Stimulated activated CD8-positive, alpha-beta memory T cell treated with anti-CD3 and anti-CD28 coated beads, Interleukin-15, amount 100 ng/mL, for 24 hours (primary cell): ENCODE measurements around the gene STK40.

Experiments
- DNase-seq: peaks from one replicate; pipeline ENCODE4 v3.0.0-alpha.2; 2020; ENCODE audit warnings: low read depth

The STK40 gene

DNA sequence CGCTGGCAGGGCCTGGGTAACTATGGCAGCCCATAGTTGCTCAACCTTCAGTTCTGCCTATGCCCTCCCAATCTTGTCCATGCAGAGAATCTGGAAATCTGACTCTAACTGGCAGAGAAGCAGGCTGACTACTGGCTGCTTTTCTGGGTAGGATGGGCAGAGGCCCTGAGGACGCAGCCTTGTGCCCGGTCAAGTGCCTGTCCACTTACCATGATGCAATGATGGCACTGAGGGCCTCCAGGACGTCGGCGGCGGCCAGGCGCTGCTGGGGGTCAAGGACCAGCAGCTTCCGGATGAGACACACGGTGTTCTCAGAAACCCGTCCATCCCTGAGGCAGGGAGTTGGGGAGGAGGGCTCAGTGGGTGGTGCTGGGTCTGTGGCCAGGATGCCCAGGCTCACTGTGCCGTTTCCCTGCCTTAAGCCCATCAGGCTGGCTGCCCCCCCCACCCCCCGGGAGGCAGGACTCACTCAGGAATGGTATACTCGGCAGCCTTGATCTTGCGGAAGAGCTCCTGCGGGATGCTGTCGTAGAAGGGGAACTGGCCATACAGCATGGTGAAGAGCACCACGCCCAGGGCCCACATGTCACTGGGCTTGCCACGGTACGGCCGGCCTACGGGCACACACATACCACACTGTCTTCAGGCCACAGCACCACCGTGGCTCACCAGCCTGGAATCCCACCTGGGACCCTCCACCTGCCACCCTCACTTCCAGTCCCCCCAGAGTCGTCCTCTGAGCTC is 41.9 kb downstream of the STK40 start:
- DNase-seq: no peak

DNA sequence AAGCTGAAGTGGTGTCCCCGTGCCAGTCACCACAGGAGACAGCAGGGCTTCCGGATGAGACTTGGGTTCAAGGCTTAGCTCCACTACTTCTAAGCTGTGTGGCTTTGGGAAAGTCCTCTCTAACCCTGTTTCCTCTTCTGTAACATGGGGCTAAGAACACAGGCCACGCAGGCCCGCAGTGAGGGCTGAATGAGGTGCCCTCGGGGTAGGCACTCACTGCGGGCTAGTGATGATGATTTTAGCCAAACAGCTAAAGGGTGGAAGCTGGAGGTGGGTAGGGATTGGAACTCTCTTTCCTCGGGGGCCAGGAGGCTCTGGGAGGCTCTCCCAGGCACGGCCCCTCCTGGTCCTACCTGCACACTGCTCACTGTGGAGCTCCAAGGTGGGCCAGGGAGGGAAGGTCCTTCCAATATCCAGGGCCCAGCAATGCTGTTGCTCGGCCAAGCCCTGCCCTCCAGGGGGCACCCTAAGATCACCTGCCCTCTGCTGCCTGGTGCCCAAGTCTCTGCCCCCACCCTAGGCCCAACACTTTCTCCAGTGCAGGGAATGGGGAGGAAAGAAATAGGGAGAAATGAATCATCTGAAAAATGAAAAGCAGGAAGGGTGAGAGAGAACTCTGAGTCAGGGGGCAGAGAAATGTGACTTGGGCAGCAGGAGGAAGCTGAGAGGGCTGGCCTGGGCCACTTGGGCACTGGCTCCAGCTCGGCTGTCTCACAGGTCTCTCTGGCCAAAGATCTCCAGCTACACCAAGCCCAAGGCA is 43.1 kb downstream of the STK40 start:
- no peak for DNase-seq

DNA sequence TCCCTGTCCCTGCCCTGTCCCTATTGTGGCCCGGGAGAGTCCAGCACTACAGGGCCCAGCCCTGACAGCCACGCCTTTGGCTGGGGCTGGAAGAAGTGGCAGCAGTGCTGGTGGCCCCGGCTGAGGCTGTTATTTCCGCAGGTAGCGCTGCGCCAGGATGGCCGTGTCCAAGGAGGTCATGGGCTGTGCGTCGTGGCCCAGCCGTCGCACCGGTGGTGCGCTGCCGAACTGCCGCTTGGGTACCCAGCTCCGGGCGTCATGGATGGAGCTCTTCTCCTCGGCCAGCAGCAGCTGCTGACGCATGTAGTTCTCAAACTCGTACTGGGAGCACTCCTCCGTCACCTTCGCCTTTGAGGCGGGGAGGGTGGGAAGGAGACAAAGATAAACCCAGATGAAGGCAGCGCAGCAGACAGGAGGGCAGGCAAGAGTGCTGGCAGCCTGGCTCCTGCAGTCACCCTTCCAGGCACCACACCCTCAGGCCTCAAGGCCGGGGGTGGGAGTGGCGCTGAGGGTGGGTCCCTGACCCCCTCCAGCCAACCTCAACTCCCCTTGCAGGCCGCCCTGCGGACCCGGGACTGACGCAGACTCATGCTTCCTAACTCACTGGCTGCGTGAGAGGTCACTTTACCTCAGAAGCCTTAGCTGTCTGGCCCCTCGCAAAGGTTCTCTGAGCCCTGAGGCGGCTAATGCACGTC is 44.0 kb downstream of the STK40 start:
- DNase-seq: no peak

DNA sequence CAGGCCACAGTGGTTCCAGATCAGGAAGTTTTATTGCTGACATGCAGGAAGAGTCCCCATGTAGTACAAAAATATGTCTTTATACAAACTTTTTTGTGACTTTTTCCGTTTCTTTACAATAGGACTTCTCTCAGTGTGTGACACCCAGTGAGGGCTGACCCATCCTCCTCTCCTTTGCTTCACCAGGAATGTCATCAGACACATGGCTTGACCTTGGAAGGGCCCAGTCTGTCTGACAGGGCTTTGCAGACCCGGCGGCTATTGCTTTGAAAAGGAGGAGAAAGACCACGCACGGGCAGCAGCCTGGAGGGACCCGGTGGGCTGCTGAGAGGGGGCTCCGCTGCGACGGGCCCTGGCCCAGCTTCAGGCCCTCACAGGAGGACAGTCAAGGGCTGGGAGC is 46.1 kb downstream of the STK40 start:
- no peak for DNase-seq

DNA sequence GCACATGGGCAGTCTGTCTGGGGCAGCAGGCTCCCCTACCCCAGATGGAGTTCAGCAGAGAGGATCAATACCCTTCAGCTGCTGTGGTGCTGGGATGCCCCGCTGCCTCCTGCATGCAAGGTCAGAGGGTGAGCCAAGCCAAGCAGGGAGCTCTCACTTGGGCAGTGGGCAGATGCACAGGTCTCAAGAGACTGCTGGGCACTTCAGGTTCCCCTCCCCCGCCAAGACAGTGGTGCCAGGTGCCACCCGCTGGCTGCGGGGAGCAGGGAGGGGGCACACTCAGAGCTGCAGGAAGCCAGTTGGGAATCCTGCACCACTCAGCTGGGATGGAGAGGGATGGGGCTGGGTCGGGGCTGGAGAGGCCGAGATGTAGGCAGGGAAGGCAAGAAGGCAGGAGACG is 46.5 kb downstream of the STK40 start:
- no peak for DNase-seq

DNA sequence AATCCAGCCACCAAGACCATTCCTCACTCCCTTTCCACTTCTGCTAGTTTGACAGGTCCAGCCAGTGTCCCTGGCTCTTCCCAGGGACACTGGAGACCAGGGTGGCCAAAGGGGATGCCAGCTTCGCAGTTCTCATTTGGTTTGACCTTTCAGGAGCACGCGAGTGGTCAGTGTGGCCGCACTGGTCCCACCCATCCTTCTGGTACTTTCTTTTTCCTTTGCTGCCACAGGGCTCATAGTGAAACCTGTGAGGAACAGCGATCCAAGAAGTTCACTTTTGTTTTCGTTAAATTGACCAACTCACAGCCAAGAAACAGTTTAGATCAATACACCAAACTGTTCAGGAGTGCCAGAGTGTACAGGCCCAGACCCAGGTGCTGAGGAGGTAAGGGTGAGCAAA is 47.9 kb downstream of the STK40 start:
- DNase-seq: no peak

DNA sequence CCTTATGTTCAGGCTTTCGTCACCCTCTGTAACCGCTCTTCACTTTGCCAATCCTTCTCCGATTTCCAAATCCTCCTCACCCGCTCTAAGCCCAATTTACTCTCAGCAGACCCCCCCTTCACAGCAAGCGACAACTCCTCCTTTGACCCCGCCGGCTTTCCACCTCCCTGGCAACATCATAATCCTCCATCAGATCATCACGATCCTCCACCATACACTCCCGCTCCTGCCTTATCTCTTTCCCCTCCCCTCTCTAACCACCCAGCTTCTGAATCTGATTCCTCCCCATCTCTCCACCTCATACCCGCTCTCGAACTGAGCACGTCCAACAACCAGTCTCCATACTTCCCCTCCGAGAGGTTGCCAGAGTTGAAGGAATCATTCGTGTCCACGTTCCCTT is 54.8 kb downstream of the STK40 start:
- no peak for DNase-seq

DNA sequence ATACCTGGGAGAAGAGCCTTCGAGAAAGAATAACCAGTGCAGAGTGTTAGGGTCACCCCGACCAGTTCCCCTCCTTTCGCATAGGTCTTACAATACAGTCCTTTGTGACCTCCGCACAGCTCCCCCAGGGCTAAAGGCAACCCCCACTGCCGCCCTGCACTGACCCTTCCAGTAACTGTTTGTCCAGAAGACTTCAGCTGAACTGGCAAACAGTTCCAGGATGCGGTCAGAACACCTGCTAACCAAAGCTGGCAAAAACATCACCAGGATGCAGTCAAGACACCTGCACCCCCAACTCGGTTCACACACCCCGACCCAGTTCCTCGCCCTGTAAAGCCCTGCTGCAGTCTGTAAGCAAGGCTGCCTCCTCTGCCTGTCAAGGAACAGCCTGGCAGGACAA is 55.9 kb downstream of the STK40 start:
- no peak for DNase-seq

DNA sequence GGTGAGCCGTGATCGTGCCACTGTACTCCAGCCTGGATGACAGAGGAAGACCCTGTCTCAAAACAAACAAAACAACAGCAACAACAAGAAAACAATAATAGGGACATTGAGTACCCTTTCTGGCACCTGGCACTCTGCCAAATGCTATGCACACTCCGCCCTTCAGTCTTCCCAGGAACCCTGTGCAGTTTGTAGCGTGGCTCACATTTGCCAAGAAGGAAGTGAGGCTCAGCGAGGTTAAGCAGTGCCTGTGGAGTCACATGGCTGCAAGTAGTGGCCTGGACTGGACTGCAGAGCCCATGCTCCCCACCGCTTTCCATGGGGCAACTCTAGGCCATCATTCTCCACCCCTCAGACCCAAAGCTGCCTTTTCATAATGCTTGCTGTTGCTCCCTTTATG is 57.0 kb downstream of the STK40 start:
- no peak for DNase-seq

DNA sequence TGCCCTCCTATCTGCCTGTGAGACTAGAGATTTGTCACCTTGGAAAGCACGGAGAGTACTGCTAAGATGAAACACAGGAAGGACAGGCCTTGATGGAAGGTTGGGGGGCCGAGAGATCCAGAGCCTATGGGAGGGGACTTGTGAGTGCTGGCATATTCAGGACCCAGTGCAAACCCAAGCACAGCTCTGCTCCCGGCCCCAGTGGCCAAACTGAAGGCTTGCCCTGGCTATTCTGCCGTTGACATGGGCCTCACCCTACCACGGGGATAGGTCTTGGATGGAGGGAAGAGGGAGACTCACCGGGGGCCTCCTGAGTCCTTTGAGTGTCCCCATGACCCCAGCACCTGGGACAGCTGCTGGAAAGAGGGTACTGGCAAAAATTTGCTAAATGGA is 57.6 kb downstream of the STK40 start:
- DNase-seq: no peak

DNA sequence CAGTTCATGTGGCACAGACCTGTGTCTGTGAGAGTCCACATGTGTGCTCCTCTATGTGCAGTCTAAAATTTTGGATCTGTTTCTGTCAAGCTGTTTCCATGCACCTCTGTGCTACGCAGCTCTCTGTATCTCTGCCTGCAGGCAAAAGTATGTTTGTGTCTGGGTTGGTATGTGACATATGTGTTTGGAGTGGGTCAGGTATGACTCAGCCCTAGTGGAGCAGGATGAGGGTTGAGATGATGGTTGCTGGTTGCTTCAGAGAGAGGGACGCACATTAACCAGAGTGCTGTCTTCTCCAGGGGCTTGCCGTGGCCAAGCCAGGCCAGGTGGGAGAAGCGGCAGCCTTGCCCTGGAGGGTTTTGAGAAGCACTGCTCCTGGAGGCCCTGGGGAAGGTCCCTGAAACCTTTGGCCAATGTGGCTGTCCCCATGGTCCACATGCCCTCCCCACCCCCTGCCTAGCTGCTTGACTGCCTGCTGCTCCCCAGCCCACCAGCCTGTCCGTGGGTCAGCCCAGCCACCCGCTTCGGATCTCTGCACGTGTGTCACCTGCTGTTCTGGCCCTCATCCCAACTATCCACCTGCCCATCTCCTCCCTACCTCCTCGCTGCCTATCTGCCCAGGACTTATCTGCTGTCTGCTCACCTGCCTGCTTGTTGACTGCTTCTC is 58.2 kb downstream of the STK40 start:
- no peak for DNase-seq

DNA sequence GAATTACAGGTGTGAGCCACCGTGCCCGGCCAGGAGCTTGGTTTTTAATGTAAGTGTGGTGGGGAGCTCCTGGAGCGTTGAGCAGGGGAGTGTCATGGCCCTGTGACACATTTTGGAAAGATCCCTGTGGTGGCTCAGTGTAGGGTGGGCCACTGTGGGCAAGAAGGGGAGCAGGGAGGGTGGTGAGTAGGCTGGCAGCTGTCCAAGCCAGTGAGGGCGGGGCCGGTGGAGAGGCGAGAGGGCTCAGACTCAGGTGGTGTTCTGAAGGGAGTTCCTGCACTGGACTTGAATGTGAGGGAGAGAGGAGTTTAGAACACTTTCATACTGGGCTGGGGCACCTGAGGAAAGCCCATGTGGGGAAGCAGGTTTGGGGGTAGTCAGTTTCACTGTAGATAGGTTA is 59.2 kb downstream of the STK40 start:
- DNase-seq: no peak

DNA sequence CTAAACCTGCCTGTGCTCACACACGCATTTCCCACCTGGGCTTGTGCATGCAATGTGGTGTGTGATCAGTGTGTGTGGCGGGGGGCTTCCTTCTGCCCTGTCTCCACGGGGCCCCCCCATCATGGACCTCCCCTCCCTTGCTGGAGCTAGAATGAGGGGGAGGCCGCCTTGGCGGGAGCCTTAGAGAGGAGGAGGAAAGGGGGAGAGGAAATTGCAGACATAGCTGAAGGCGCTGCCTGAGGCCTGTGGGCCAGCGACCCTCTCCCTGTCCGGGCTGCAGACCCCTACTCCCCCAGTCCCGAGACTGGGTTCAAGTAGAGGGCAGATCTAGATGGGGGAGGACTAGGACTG is 61.4 kb downstream of the STK40 start:
- DNase-seq: no peak

DNA sequence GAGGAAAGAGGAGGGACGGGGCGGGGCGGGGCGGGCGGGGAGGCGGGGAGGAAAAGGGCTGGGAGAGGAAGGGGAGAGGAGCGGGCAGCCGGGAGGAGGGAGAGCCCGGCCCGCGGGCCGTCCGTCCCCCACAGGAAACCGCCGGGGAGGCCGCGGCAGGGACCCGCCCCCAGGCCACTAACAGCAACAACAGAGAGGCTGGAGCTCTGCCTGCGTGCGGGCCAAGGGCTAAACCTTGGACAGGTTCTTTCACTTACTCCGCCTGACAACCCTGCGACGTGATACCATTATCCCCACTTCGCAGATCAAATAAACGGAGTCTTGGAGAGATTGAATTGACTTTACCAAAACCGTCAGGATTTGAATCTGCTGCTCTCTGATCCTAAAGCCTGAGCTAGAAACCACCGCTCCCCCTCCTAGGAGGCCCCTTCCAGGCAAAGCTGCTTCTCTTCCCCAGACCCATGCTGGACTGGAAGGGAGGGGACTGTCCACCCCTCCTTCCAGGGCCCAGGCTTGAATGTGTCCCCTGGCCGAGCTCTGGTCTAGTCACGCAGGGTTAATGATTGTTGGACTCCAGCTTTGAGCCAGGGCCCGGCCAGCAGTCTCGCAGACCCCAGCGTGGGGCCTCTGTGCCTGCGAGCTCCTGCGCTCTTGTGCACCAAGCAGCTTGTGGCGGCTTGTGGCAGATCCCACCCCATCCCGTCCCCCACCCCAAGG is 61.9 kb downstream of the STK40 start, which contains the start of gene EVA1B:
Gene EVA1B (minus strand): TSS at position 10 of the 717 bp plus-strand sequence. CDS start 608 bp downstream, outside the sequence.
- DNase-seq: no peak

DNA sequence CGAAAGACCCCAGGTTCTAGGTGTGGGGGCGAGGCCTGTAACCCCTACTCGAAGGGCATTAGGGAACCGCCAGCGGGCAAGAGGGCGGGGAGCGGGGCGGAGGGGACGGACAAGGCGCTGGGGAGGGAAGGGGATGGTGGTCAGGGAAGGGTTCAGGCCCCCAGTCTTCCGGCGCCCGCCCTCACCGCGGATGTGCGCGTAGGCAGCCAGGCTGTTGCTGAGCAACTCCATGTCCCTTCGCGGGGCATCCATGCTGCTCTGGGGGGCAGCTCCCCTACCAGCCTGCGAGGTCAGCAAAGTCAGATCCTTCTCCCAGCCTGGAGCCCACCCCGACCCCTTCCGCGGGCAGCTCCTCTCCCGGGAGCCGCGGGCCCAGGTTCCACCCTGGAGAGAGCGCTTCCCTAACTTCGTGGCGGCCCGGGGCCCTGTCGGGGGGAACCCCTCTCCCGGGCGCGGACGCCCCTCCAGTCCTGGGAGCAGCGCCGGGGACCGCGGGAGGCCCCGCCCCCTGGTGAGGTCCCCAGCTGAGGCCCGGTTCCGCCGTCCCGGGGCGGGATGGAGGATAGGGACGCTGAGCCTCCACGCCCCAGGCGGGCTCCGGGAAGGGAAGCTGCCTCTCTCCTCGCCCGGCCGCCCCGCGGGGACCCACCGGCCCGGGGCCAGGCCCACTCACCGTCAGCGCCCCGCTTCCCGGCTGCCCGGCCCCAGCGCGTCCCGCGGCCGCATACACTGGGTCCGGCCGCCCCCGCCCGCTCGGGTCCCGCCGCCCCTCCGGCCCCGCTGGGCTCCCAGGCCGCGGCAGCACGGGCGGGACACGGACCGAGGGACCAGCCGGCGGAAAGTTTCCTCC is 62.7 kb downstream of the STK40 start:
- peak; percentile 24 for DNase-seq

DNA sequence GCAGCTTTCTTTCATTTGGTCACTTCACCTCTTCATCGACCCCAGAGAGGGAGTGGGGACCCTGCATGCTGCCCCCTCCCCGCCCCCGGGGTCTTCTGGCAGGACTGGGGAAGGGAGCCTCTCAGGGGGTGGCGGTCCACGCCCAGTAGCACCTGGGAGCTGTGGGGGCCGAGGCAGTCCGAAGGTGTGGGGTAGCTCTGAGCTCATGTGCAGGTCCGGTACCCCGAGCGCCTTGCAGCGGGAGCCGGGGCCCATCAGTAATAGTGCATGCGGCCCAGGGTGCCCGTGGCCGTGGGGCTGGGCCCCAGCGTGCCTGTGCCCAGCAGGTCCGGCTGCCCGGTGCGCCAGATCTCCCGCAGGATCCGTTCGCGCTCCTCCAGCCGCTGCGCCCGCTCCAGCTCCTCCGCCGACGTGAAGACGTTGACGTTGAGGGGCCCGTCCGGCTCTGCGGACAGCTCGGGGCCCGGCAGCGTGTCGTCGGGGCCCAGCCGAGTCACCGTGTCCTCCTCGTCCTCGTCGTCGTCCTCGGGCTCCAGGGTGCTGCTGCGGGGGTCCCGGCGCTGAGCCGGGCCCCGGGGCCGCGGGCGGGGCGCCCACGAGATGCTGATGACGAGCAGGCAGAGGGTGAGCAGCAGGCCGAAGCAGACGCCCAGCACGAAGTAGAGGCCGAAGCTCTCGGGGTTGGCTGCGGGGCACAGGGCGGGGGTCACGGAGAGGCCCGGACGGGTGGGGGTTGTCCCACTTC is 63.5 kb downstream of the STK40 start:
- DNase-seq: no peak

DNA sequence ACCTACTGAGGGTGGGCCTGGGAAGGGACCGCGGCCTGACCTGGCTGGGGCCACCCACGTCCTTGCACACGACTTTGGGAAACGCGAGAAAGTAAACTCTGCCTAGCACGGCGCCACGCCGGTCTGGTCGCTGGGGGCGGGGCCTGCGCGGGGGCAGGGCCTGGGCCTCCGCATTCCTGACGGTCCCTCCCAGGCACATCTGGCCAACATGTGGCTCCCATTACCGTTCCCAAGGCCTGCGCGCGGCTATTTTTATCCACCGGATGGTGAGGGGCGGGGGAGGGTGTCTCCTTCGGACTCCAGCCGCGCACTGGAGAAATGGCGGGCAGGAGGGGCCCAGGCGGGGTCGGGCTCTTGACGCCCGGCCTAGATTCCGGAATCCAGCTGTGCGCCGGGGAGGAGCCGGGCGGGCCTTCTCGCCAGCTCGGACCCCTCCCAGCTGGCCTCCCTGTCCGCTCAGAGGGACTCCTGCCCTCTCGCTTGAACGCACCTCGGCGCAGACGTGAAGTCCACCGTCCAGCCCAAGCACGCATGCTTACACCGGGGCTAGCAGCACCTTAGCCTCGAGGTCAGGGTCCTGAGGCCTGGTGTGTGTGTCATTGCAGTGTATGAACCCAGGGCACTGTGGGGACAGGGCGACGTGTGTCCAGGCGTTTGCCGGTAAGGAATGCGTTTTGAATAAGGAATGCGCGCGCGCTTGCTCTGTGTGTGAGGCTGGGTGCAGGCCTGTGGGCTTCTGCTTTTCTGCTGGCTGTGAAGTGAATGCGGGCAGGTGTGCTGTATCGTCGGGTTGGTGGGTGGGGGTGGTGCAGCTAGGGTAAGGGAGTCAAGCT is 64.4 kb downstream of the STK40 start:
- DNase-seq: no peak

DNA sequence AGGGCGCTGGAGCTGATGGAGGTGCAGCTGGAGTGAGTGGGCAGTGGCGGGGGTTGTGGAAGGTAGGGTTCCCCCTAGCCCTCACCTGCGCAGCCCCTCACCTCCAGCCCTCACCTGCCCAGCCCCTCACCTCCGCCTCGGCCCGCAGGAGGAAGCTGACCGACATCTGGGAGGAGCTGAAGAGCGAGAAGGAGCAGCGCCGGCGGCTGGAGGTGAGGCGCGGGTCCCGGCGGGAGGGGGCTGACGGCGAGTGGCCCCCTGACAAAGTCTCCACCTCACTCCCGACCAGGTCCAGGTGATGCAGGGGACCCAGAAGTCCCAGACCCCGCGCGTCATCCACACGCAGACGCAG is 65.0 kb downstream of the STK40 start:
- no peak for DNase-seq

DNA sequence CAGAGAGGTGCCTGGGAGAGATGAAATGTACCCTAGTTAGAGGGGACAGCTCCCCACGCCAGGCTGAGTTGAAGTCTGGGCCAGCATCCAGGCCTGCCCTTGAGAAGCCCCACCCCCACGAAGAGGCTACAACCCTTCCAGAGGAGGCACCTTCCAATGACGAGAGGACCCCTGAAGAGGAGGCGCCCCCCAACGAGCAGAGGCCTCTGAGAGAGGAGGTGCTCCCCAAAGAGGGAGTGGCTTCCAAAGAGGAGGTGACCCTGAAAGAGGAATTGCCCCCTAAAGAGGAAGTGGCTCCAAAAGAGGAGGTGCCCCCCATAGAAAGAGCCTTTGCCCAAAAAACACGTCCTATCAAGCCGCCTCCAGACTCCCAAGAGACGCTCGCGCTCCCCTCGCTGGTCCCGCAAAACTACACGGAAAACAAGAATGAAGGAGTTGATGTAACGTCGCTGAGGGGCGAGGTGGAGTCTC is 65.4 kb downstream of the STK40 start:
- DNase-seq: no peak
